HG02678 (cell line): ENCODE results near the gene PSMF1.
"Not testable (repeated sequence)": the region's sequence is repeated elsewhere in the genome, so short reads cannot be mapped to it uniquely, and the experiment has no call there.

Source experiments
- ATAC-seq: cut with Tn5 transposase; IDR thresholded peaks from one replicate; pipeline ENCODE4 v1.9.1; 2021; ENCODE audit warnings: mild to moderate bottlenecking, moderate library complexity; ENCODE audit not compliant: unreplicated experiment

PSMF1 gene

DNA sequence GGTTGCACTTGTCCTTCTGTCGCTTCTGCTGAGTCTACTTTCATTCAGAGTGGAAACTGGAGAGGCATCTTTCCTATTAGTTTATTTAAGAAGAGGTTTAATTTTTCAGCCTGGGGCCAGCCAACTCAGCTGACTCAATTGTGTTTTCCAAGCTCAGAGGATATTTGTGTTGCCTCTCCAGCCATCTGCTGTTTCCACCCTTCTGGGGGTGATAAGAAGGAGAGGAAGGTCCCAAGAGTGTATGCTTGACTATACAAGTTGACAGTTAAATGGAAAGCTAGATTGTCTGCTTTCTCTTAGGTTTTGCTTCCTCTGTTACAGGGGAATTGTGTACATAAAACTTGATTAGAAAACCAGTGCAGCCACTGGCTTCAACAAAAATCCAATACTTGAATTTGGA is 3.0 kb downstream of the PSMF1 start:
- no peak for ATAC-seq

DNA sequence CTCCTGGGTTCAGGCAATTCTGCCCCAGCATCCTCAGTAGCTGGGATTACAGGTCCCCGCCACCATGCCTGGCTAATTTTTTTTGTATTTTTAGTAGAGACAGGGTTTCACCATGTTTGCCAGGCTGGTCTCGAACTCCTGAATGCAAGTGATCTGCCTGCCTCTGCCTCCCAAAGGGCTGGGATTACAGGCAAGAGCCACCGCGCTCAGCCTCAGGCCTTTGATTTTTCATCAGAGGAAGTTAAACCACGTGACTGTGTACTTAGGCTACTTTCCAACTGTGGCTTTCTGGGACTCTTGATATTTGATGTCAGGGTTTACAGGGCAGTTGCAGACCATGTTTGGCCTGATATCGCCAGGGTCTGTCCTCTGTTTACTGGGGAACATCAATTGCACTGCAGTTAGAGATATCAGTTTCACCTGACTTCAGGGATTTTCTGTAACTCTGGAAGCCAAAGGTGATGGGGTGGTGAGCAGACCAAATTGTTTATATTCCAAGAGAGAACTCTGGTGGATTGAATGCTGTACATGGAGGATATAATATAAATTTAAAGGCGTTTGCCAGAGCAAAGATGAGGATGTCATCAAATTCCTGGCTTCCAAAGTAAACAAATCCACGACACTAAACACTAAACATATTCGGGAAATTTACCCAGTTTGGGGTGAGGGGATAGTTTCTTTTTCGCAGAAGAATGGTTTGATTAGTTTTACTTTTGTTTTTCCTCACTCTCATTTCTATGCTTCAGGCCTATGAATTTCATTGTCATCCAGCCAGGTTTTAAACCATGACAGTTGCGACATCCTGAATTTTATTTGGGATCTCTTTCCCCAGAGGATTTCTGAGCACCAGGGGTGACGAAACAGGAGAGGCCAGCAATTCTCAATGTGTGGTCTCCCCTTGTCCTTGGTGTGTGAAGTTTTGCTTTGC is 4.2 kb downstream of the PSMF1 start:
- no peak for ATAC-seq

DNA sequence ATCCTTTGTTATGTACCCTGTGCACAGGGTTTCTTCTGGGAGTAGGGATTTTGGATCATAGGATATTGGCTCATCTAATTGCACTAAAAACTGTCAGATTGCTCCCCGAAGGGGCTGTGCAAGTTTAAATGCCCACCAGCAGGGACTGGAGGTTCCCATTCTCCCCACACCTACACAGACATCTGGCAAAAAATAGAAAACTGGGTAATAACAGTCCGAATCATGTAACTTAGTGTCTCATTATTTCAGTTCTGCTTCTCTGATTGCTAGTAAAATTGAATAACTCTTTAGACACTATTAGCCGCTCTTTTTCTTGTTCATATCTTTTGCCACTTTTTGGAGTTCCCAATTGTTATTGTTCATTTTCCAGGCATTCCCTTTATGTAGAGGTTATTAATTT is 5.3 kb downstream of the PSMF1 start:
- ATAC-seq, result no peak

DNA sequence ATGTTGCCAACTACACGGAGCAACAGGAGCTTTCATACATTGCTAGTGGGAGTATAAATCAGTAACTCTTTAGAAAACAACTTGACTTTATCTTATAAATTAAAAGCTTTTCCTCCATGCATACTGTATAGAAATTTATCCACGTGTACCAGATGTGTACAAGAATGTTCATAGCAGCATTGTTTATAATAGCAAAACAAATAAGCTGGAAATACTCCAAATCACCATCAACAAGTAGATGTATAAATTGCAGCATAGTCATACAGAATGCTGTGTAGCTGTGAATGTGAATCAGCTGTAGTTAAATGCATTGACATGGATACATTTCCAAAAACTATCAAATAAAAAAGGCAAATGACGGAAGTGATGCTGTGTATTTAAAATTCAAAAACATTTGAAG is 6.0 kb downstream of the PSMF1 start:
- ATAC-seq, result no peak

DNA sequence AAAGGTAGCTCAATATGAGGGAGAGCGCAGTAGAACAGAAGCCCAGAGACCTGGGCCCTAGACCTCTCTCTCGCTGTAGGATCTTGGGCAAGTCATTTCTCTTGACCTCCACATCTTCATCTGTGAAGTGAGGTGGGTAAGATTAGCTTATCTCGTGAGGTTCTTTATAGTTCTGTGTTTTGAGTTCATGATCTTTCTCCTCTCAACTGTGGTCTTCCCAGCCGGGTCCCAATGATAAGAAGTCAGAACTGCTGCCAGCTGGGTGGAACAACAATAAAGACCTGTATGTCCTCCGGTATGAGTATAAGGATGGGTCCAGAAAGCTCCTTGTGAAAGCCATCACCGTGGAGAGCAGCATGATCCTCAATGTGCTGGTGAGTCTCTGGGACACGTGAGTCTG is 6.9 kb downstream of the PSMF1 start:
- no peak for ATAC-seq

DNA sequence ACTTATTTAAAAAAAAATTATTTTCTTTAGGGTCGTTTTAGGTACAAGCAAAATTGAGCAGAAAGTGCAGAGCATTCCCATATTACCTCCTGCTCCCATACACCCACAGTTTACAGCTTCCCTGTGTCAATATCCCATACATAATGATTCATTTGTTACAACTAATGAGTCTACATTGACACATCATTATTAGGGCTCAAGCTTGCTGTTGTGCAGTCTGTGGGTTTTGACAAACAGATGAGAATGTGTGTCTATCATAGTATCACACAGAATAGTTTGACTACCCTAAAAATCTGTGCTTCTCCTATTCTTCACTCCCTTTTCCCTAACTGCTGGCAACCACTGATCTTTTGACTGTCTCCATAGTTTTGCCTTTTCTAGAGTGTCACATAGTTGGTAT is 9.4 kb downstream of the PSMF1 start:
- ATAC-seq, result no peak

DNA sequence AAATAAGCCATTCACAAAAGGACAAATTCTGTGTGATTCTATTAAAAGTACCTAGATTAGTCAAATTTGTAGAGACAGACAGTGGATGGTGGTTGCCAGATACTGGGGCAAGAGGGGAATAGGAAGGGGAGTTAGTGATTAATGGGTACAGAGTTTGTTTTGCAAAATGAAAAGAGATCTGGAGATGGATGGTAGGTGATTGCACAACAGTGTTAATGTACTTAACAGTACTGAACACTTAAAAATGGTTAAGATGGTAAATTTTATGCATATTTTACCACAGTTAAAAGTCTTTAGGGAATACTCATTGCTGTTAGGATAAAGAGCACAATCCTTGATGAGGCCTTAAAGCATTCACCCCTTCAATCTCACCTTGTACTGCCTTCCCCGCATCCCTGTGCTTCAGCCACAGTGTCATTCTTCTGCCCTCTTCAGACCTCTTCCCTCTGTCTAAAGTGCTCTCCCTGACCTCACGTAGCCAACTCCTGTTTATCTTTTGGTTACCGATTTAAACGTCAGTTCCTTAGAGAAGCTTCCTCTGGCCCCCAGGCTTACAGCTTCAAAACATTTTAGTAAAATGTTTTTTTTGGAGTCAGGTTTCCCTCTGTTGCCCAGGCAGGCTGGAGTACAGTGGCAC is 11.8 kb downstream of the PSMF1 start:
- ATAC-seq, result no peak

DNA sequence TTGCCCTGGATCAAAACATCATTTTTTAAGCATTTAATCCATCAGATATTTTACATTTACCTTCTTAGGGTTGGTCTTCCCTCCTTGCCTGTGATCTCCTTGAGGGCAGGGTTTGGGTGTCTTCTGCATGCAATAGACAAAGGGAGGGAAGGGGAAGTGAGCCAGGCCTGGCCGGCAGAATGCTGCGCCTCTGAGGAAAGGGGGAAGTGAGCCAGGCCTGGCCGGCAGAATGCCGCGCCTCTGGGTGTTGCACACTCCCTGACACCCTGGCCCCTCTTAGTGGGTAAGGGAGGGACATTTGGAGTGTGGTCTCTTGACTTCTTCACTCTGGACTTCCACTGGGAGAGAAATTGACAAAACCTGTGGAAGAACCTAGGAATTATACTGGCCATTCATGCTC is 12.4 kb downstream of the PSMF1 start:
- ATAC-seq, result no peak

DNA sequence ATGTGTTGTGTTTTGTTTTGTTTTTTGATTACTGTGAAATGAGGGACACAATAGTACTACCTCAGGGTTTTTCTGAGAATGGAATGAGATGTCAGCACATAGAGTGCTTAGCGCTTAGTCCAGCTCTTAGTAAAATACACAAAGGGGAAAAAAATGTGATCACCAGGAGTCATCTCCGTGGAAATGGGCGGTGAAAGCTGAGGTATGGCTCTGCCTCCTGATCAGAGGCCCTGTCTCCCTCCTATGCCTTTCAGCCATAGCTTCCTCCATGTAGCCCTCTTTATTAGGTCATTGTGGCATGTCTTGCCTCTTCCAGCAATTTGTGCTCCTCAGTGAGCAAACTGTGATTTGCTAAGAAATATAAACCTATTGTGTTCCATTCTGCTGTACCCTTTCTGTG is 13.0 kb downstream of the PSMF1 start:
- no peak for ATAC-seq

DNA sequence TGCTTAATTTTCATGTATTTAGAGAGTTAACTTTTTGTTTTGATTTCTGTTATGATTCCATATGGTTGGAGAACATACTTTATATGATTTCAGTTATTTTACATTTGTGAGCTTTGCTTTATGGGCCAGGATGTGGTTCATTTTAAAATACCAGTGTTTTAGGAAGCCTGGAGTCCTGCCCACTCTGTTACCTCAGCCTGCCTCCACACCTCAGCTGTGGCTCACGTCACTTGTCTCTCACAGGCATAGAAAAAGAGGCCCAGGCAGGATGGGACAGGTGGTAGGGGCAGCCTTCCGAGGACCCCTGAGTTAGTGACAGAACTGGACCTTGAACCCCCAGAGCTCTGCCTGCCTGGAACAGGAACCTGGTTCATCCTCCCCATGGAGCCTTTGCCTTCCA is 16.0 kb downstream of the PSMF1 start:
- no peak for ATAC-seq

DNA sequence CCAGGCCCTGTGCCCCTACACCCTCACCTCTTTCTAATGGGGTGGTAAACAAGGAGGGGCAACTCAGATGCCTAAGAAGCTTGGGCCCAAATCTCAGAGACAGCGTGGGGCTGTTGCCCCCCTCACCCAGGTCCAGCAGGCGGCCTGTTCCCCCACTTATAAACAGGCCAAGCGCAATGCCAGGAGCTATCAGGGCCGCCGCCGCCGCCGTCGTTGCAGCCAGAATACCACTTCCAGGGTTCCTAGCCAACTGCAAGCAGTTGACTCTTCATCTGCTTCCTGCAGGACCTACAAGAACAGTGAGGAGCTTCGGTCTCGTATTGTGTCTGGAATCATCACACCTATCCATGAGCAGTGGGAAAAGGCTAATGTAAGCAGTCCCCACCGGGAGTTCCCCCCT is 16.4 kb downstream of the PSMF1 start:
- ATAC-seq, result no peak

DNA sequence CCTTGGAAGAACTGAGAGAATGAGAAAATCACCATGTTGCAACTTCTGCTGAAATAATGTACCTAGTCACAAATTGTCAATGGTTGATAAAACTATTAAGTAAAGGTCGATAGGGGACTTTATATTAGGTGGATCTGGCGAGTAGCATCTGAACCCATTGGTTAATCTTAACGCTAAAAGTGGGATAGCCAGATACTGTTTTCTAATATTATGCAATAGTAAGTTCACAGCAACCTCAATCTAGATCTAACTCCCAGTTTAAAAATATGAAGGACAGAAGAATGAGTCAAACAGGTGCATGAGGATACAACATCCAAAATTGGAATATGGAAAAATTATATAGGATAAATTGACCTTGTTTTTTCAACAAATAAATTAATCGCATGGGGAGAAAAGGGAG is 18.8 kb downstream of the PSMF1 start:
- ATAC-seq, result no peak

DNA sequence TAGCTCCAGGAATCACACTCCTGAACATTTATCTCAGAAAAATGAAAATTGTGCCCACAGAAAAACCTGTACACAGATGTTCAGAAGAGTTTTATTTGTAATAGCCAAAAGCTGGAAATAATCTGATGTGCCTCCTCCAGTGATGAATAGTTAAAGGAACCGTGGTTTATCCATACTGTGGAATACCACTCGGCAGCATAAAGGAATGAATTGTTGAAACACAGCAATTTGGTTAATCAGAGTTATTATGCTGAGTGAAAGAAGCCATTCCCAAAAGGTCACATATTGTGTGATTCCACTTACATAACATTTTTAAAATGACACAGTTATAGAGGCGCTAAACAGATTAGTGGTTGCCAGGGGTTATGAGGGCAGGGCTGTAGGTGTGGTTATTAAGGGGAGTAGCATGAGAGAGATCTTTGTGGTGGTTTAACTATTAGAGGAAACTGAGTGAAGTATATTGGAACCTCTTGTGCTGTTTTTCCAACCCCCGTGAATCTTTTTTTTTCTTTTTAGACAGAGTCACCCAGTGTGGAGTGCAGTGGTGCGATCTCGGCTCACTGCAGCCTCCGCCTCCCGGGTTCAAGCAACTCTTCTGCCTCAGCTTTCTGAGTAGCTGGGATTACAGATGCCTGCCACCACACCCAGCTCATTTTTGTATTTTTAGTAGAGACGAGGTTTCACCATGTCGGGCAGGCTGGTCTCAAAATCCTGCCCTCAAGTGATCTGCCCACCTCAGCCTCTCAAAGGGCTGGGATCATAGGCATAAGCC is 26.2 kb downstream of the PSMF1 start:
- ATAC-seq, result no peak

DNA sequence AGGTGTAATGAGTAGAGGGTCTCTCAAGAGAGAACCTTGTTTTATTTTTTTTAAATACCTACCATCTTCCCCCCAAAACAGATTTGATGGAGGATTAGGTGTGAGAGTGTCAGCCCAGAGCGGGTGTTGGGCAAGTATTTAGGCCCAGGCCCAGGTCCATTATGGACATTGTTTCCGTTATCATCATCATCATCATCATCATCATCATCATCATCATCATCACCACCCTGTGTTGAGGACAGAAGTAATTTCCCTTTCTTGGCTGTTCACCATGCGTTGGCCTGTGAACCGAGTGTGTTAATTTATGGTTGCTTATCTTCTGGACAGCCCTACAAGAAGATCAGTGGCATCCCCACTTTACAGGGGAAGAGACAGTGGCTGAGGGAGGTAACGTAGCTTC is 28.6 kb downstream of the PSMF1 start:
- ATAC-seq, result no peak

DNA sequence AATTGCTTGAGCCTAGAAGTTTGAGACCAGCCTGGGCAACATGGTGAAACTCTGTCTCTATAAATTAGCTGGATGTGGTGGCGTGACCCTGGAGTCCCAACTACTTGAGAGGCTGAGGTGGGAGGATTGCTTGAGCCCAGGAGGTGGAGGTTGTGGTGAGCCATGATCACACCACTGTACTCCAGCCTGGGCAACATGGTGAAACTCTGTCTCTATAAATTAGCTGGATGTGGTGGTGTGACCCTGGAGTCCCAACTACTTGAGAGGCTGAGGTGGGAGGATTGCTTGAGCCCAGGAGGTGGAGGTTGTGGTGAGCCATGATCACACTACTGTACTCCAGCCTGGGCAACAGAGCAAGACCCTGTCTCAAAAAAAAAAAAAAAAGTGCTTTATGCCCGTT is 31.4 kb downstream of the PSMF1 start:
- ATAC-seq, result not testable (repeated sequence)

DNA sequence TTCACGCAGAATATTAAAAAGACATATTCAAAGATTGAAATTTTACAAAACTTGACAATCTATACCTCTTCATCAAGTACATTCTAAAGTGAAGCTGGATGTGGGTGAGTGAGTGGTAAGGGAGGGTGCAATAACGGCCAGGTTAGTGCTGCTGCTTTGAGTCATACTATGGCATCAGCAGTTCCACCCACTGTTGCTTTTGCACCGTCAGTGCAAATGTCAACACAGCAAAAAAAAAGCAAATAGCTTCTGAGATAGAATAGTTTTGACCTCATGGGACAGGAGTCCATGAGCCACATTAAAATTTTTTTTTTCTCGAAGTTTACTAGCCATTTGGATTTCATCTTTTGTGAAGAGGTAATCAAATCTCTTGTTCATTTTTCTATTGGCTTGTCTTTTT is 31.8 kb downstream of the PSMF1 start:
- ATAC-seq, result no peak

DNA sequence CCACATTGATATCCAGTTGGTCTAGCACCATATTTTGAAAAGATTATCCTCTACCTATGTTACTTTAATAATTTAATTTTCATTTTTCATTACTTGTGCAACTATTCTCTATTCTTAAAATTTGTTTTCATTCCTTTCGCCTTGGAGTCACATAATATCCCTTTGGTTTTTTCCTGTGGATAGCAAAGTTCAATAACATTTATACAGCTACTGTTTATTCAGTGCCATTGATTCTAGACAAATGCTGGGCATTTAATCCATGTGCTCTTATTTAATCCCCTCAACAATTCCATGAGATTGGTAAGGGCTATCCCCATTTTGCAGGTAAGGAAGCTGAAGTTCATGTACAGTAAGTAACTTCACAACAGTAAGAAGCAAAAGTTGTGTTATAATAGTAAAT is 32.6 kb downstream of the PSMF1 start:
- no peak for ATAC-seq

DNA sequence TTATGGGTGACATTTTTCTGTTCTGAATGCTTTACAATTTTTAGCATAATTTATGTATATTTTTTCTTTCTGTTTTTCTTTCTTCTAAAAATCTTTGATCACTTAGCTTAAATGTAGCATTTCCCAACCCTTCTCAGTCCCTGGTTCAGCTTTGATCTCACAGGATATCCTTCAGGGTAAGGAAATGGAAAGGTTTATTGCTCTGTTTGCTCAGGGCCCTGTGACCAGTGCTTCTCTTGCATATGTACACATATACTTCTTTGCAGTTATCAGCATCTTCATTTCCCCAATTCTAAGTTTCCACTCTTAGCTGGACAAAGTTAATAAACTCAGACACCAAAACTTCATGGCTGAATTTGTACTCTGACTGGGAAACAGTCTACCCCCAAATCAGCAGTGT is 35.8 kb downstream of the PSMF1 start:
- no peak for ATAC-seq

DNA sequence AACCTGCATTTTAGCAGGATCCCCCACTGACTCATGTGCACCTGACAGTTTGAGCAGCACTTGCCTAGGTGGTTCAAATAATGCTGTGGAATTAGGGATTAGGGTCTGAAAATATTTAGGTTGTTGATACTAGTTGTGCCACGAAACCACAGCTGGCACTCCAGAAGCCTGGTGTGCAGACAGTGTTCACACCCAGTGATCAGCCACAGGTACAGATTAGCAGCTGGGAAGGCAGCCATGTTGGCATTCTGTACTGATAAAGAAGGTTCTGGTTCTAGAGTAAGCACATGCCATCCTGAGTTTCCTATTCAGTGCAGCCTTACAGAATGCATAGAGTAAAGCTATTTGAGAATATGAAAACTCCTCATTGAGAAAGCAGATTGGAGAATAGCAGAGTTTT is 36.3 kb downstream of the PSMF1 start:
- ATAC-seq, result no peak

DNA sequence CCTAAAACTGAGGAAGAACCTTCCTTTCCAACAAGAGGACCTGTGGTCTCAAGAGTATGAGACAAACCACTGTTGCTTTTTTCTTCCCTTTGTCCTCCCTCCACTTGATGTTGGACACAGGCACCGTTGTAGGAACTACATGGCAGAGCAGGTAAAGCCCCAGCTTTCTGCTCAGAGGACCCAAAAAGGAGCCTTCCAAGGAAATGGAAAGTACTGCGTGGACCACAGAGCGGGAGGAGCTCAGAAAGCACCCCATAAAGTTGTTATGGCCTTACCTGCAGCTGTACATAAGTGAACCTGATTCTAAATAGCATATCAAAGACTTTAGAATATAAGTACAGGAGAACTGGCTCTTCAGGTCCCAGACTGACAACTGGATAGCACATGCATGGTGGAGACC is 36.9 kb downstream of the PSMF1 start:
- ATAC-seq, result no peak

DNA sequence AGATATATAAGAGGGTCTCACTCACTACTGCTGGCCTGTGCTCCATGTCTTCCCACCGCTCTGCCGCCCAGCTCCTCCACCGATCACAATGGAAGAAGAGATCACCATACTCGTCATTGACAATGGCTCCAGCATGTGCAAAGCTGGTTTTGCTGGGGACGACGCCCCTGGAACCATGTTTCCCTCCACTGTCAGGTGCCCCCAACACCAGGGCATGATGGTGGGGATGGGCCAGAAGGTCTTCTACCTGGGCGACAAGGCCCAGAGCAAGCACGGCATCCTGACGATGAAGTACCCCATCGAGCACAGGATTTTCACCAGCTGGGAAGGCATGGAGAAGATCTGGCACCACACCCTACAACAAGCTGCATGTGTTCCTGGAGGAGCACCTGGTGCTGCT is 42.1 kb downstream of the PSMF1 start:
- ATAC-seq, result no peak

DNA sequence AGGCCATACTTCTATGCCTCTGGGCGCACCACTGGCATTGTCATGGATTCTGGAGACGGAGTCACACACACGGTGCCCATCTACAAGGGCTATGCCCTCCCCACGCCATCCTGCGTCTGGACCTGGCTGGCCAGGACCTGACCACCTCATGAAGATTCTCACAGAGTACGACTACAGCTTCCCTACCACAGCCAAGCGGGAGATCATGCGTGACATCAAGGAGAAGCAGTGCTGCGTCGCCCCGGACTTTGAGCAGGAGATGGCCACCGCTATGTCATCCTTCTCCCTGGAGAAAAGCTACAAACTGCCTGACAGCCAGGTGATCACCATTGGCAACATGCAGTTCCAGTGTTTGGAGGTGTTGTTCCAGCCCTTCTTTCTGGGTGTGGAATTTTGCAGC is 42.6 kb downstream of the PSMF1 start:
- no peak for ATAC-seq
